Right lobe of liver (tissue), 6 donors: ENCODE results near the gene UBE2J1. TPM values are rescaled to one million over a fixed set of nuclear protein-coding genes. Genes with fewer than 3 reads are reported as not detected.

Experiments used
- ATAC-seq, 4 donors: fragments of 200-7000 bp; cut with Tn5 transposase; one replicate each; pipeline ENCODE4 v1.9.1; 2020; ENCODE audit warnings: mild to moderate bottlenecking in 4 of 4, moderate library complexity in 4 of 4
- DNase-seq, 3 donors: peaks; one replicate each; pipeline ENCODE4 v3.0.0-alpha.2; 2020
- H3K27ac ChIP-seq, 3 donors: fragments of 200-600 bp; one replicate each; pipeline ENCODE4 v1.8.0; 2022
- H3K27me3 ChIP-seq, 2 donors: fragments of 200-600 bp; one replicate each; pipeline ENCODE4 v1.8.0; 2022
- H3K36me3 ChIP-seq, 4 donors: fragments of 200-600 bp; sonication (generic) in 1 of 4; one replicate each; pipeline versions ENCODE4 v1.5.1 to v1.8.0; 2017 to 2022; ENCODE audit warnings: control low read depth in 1 of 4
- H3K4me1 ChIP-seq, 4 donors: fragments of 200-600 bp; sonication (generic) in 1 of 4; one replicate each; pipeline versions ENCODE4 v1.5.1 to v1.8.0; 2017 to 2022; ENCODE audit warnings: control low read depth in 1 of 4
- H3K4me3 ChIP-seq, 3 donors: fragments of 200-600 bp; one replicate each; pipeline ENCODE4 v1.8.0; 2022
- H3K9me3 ChIP-seq, 4 donors: fragments of 200-600 bp; sonication (generic) in 1 of 4; one replicate each; pipeline versions ENCODE4 v1.5.1 to v1.8.0; 2017 to 2022; ENCODE audit warnings: control low read depth in 1 of 4
- CTCF ChIP-seq, 4 donors: fragments of 200-600 bp in 3 of 4; fragments of 450-650 bp in 1 of 4; IDR thresholded peaks; one replicate each; pipeline versions ENCODE4 v1.5.1 to v1.8.0; 2016 to 2022; ENCODE audit warnings: antibody characterized with exemption in 4 of 4, mild to moderate bottlenecking in 2 of 4
- POLR2A ChIP-seq: fragments of 450-650 bp; IDR thresholded peaks from one replicate; pipeline ENCODE4 v1.6.1; 2017; ENCODE audit warnings: antibody characterized with exemption, mild to moderate bottlenecking
- WGBS: methylation state at CpG from one replicate; pipeline ENCODE4 v1.1.6; 2018; ENCODE audit warnings: low coverage, low lambda C conversion rate; ENCODE audit not compliant: insufficient coverage; ENCODE audit errors: missing lambda C conversion rate; 5-methylcytosine and 5-hydroxymethylcytosine counted together
- intact Hi-C, 2 donors: fragments of 100-400 bp; cut with DNase I; formaldehyde crosslinking; loops; one replicate each; pipeline versions ENCODE4 v1.11.2 to v1.14.1; 2022
- total RNA-seq, 6 experiments: library from RNA; depleted of rRNA in 2 of 6; stranded (reverse); fragments of >200 nt in 2 of 6; fragmentation: NEBNext Ultra II Directional in 3 of 6; extraction: Animal tissue kit (Norgen Biotek cat#: 25700) in 3 of 6; gene quantifications; one replicate each; pipeline versions ENCODE4 v1.1.0 to v1.2.4, GENCODE V29; 2016 to 2023
- donor health status: DM: no; HTN: yes; CAD: no.
- donor health status: DM: no; HTN: no; CAD: no.
- donor health status: DM: no; HTN: no; CAD: no.
- donor health status: DM: no; HTN: yes; CAD: no.
- donor health status: DM: no; HTN: yes; CAD: no.

UBE2J1 gene
- total RNA-seq, 6 experiments from 2014 or later, result 14.9 to 22.3 (median 19.7) TPM

DNA sequence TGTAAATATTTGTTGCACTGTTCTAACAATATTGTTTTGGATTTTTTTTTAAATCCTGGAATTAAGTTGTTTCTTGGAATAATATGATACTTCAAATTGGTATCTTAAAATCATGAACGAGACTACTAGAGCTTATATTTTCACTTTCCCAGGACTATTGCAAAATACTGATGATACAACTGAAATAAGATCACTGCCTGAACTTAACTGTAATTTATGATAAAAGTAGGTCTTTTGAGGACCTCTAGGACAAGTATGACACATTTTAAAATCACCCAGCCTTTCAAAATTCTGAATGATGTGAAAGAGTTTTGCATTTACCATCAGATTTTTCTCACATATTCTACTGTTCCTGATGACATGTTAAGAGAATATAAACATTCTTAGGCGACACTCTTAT, 8.6 kb upstream of the UBE2J1 start:
- Histone ChIP-seq H3K36me3 (no peaks in the 10 kb centered on the region), H3K27ac (no peak overlapping the region), H3K4me3 (no peak overlapping the region), H3K9me3 (no peaks in the 10 kb centered on the region), H3K4me1 (no peaks in the 10 kb centered on the region), H3K27me3 (no peaks in the 10 kb centered on the region)
- DNase-seq, result no peak
- intact Hi-C loops, result no loop called here
- no peak for TF ChIP-seq CTCF (IDR thresholded peaks at IDR 0.05)
- TF ChIP-seq POLR2A, result no peak
- no peak for ATAC-seq
- 80% methylated on average over 2 of the region's 2 CpGs for WGBS

GRCh38 chr6:89360415-89360999, 8.0 kb upstream of the UBE2J1 start:
- intact Hi-C loops, result no loop called here
- DNase-seq (no peak), ATAC-seq (no peak)
- whole genome bisulfite sequencing, result 100% methylated on average over 2 of the region's 2 CpGs
- Histone ChIP-seq H3K27ac (no peak overlapping the region), H3K4me1 (no peaks in the 10 kb centered on the region), H3K27me3 (no peaks in the 10 kb centered on the region), H3K36me3 (no peaks in the 10 kb centered on the region), H3K4me3 (no peak overlapping the region), H3K9me3 (no peaks in the 10 kb centered on the region)
- no peak for TF ChIP-seq POLR2A
- TF ChIP-seq CTCF (IDR thresholded peaks at IDR 0.05), result no peak

- ATAC-seq, result no peak
- Histone ChIP-seq H3K9me3 (no peaks in the 10 kb centered on the region), H3K27me3 (no peaks in the 10 kb centered on the region), H3K27ac (no peak overlapping the region), H3K36me3 (no peaks in the 10 kb centered on the region), H3K4me3 (no peak overlapping the region), H3K4me1 (no peaks in the 10 kb centered on the region)
- intact Hi-C loops, result no loop called here
- no peak for DNase-seq
- 0% methylated on average over 1 of the region's 1 CpG for WGBS
- TF ChIP-seq CTCF (IDR thresholded peaks at IDR 0.05) (no peak), POLR2A (no peak)
Measured at GRCh38 chr6:89359561-89359960, 7.0 kb upstream of the UBE2J1 start.

- no peak for DNase-seq
- Histone ChIP-seq H3K36me3 (no peaks in the 10 kb centered on the region), H3K27ac (peak overlapping the region in 1 of 3 donors; percentile 23), H3K27me3 (no peaks in the 10 kb centered on the region), H3K4me3 (peak overlapping the region; percentile 12 to 28 (median 22)), H3K4me1 (no peaks in the 10 kb centered on the region), H3K9me3 (no peaks in the 10 kb centered on the region)
- intact Hi-C loops, result no loop called here
- WGBS, result 3% methylated on average over 3 of the region's 3 CpGs
- no peak for TF ChIP-seq POLR2A
- no peak for TF ChIP-seq CTCF (IDR thresholded peaks at IDR 0.05)
- ATAC-seq, result peak in 2 of 4 donors; percentile 21 to 39
Measured at GRCh38 chr6:89357390-89357789, 4.9 kb upstream of the UBE2J1 start.
